ENCODE results near the gene LRRC8A.

- TF ChIP-seq CTCF (IDR thresholded peaks at IDR 0.05) (no peak), EP300 (IDR thresholded peaks at IDR 0.05) (no peak), POLR2A (IDR thresholded peaks at IDR 0.05) (no peak)
Observed at GRCh38 chr9:128906741-128907140, 24.8 kb downstream of the LRRC8A start.

Data from upper lobe of left lung (tissue), 4 donors.